Measurements from ENCODE around the gene CLEC7A.
A peak's percentile ranks its signal among the peaks of the same experiment; 100 is the strongest.

Gene CLEC7A

GRCh38 chr12:10142976-10143589 is 13.1 kb upstream of the CLEC7A start:
- no peak overlapping the region for H3K4me3 ChIP-seq (replicated peaks; ENCODE audit: low read depth, low read length)
- no peak for DNase-seq (ENCODE audit: extremely low read depth, low read depth)
- TF ChIP-seq CTCF (IDR thresholded peaks at IDR 0.05; ENCODE audit: low read depth, low read length, missing control alignments) = no peak

GRCh38 chr12:10140001-10140400 is 10.0 kb upstream of the CLEC7A start:
- H3K4me3 ChIP-seq (replicated peaks; ENCODE audit: low read depth, low read length) = no peak overlapping the region

GRCh38 chr12:10136637-10137205 is 6.7 kb upstream of the CLEC7A start:
- DNase-seq (ENCODE audit: extremely low read depth, low read depth) = no peak
- no peak overlapping the region for H3K4me3 ChIP-seq (replicated peaks; ENCODE audit: low read depth, low read length)
- TF ChIP-seq CTCF (IDR thresholded peaks at IDR 0.05; ENCODE audit: low read depth, low read length, missing control alignments) = no peak

More at GRCh38 chr12:10140001-10140400, 10.0 kb upstream of the CLEC7A start:
- TF ChIP-seq CTCF (IDR thresholded peaks at IDR 0.05; ENCODE audit: low read depth, low read length, missing control alignments) = peak; percentile 29
- peak; percentile 62 for DNase-seq (ENCODE audit: extremely low read depth, low read depth)

- no peak for DNase-seq (ENCODE audit: extremely low read depth, low read depth)
- TF ChIP-seq CTCF (IDR thresholded peaks at IDR 0.05; ENCODE audit: low read depth, low read length, missing control alignments) = no peak
- no peak overlapping the region for H3K4me3 ChIP-seq (replicated peaks; ENCODE audit: low read depth, low read length)
Observed at GRCh38 chr12:10135126-10135525, 5.1 kb upstream of the CLEC7A start.

- no peak overlapping the region for H3K4me3 ChIP-seq (replicated peaks; ENCODE audit: low read depth, low read length)
Observed at GRCh38 chr12:10132850-10133370, 2.9 kb upstream of the CLEC7A start.

GRCh38 chr12:10131111-10131690 is 1.2 kb upstream of the CLEC7A start:
- H3K4me3 ChIP-seq (replicated peaks; ENCODE audit: low read depth, low read length) = no peak overlapping the region
- DNase-seq (ENCODE audit: extremely low read depth, low read depth) = no peak
- TF ChIP-seq CTCF (IDR thresholded peaks at IDR 0.05; ENCODE audit: low read depth, low read length, missing control alignments) = no peak

More at GRCh38 chr12:10132850-10133370, 2.9 kb upstream of the CLEC7A start:
- no peak for TF ChIP-seq CTCF (IDR thresholded peaks at IDR 0.05; ENCODE audit: low read depth, low read length, missing control alignments)
- no peak for DNase-seq (ENCODE audit: extremely low read depth, low read depth)
